GM19099 (cell line): Measurements from ENCODE around the gene YAF2.

ENCODE experiments used
- POLR2A ChIP-seq: IDR thresholded peaks from 3 replicates; pipeline ENCODE4 v1.6.1; 2011; ENCODE audit warnings: low read depth; ENCODE audit not compliant: insufficient read length; ENCODE audit errors: extremely low read depth

The YAF2 gene

DNA sequence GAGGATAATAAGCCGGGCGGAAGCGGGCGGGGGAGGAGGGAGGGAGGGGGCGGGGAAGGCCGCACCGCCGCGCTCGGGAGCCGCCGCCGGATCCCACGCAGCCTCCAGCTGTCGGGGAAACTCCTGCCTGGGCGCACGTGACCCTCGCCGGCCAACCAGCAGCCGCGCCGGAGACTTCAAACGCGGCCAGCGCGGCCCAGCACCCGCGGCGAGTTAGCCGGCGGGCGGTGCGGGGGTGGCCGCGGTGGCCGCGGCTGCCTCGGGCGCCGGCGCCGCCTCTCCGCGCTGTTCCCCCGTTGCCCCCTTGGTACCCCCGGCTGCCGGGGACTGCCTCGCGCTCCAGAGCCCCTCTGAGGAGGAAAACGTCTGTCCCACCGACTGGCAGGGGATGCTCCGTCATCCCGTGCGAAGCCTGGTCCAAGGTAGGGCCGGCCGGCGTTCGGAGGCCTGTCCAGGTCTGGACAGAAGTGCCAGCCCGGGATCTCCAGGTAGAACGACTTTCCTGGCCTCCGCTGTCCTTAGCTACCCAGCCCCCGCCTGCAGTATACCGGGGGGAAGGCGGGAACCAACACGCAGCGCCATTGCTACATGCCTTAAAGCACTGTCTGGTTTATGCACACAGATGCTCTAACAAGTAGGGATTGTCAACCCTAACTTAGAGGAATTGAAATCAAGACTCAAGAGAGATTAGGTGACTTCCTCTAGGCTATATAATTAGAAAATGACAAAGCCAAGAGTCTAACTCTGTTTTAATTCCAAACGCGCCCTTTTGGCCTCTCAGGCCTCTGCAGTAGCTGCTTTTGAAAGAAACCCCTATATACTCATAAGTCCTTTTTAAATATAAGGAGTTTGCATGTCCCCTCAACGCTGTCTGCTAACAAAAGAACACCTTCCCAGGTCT lies at the start of gene YAF2:
Gene YAF2 (minus strand): TSS at position 9 of the 901 bp plus-strand sequence. CDS start 68 bp downstream, outside the sequence.
- peak; percentile 73 for TF ChIP-seq POLR2A

DNA sequence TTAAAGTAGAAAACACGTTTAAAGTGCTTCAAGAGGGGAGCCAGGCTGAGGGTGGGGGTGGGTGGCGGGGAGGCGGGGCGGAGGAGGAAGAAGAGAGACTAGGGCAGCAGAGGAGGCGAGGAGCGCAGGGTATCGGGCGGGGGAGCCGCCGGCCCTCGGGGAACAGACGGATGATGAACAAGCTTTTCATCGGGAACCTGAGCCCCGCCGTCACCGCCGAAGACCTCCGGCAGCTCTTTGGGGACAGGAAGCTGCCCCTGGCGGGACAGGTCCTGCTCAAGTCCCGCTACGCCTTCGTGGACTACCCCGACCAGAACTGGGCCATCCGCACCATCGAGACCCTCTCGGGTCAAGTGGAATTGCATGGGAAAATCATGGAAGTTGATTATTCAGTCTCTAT lies 48.7 kb upstream of the YAF2 start:
- TF ChIP-seq POLR2A, result no peak

- TF ChIP-seq POLR2A, result no peak
Observed at GRCh38 chr12:42285431-42285830, 47.4 kb upstream of the YAF2 start.

DNA sequence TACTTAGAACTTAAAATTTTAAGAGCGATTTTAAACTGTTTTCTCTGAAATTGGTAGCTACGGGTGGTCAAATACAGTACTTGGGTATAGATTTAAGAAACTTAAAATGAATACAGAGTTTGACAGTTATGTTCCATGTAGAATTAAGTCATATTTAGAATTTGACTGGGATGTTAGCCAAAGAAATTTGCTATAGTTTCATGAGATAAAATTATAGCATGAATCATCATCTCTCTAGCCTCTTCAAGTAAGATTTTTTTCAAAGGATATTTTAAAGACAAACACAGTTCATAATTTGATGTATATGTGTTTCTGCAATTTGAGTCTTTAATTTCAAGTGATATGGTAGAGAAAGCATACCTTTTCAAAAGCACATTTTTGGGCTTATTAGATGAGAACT lies 46.8 kb upstream of the YAF2 start:
- no peak for TF ChIP-seq POLR2A

DNA sequence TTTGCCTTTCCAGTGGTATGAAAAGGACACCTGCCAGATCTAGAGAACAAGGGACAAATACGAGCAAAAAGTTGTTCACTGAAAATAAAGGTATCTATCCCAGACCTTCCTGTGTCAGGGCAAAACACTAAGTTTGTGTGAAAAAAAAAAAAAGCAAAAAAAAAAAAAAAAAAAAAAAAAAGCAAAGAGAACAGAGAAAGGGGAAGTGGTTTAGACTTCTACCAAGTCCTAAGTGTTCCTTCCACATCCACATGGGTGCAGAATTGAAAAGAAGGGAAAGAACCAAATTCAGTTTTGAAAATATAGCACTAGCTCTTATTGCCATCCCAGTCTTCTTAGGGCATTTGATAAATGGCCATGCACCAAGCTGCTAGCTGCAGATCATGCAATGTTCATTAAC lies 46.1 kb upstream of the YAF2 start:
- no peak for TF ChIP-seq POLR2A

DNA sequence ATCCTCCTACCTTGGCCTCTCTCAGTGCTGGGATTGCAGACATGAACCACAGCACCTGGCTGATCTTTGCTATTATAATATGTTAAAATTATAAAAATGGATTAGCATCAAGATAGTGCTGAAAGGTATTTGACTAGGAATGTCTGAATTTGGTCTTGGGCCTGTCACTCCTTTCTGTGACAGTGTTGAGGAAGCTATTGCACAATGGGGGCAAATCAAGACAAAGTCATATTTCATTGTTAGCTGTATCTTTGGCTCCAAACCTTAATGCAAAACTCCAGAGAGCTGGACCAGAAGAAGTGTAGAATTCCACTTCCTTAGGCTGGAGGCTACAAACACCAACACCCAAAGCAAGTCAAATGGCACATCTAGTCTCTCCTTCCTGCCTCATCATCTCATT lies 45.7 kb upstream of the YAF2 start:
- TF ChIP-seq POLR2A, result no peak

GRCh38 chr12:42282294-42282693 lies 44.2 kb upstream of the YAF2 start:
- no peak for TF ChIP-seq POLR2A

DNA sequence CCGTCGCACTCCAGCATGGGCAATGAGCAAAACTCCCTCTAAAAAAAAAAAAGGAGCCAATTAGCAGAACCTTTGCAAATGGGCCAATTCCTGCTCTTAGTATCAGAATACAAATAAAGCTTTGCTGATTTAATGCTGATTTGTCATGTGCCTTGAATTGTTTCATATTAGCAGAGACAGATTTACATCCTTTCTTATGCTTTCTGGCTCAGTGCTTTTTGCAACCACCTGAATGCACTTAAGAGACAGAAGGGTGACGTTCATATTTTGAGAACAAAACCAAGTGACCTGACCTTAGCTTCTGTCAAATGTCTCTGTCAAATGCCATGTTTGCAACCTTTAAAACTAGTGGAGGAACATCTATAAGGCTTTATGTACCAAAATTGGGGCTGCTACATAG lies 43.8 kb upstream of the YAF2 start:
- no peak for TF ChIP-seq POLR2A

GRCh38 chr12:42281278-42281677 lies 43.2 kb upstream of the YAF2 start:
- TF ChIP-seq POLR2A, result no peak

- no peak for TF ChIP-seq POLR2A
Observed at GRCh38 chr12:42278128-42278510, 40.1 kb upstream of the YAF2 start.

- TF ChIP-seq POLR2A, result no peak
Observed at GRCh38 chr12:42277396-42278127, 39.5 kb upstream of the YAF2 start.

DNA sequence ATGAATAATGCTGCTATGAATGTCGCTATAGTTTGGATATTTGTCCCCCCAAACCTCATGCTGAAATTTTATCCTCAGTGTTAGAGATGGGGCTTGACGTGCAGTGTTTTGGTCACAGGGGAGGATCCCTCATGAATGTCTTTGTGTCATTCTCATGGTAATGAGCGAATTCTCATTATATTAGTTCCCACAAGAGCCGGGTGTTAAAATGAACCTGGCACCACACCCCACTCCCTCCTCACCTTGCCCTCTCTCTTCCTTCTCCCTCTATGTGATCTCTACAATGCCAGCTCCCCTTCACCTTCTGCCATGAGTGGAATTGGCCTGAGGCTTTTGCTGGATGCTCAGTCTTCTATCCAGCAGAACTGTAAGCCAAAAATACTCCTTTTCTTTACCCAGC lies 37.5 kb upstream of the YAF2 start:
- TF ChIP-seq POLR2A, result no peak

DNA sequence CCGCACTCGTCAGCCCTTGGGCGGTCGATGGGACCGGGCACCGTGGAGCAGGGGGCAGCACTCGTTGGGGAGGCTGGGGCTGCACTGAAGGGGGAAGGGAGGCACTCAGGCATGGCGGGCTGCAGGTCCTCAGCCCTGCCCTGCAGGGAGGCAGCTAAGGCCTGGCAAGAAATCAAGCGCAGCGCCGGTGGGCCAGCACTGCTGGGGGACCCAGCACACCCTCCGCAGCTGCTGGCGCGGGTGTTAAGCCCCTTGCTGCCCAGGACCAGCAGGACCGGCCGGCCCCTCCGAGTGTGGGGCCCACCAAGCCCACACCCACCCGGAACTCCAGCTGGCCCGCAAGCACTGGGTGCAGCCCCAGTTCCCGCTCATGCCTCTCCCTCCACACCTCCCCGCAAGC lies 35.7 kb upstream of the YAF2 start:
- TF ChIP-seq POLR2A, result no peak

DNA sequence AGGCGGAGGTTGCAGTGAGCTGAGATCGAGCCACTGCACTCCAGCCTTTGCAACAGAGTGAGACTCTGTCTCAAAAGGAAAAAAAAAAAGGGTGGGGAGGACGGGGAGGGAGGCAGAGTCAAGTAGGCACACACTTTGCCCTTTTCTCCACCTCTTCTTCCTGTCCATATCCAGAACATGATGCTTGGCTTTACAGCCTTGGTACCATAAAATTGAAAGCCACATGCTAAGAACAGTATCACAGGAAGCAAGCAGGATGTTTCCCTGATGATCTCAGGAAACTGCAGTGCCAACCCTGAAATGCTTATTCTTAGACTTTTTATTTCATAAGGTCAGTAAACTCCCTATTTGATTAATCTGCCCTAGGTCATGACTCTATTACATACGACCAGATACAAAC lies 32.5 kb upstream of the YAF2 start:
- TF ChIP-seq POLR2A, result no peak

DNA sequence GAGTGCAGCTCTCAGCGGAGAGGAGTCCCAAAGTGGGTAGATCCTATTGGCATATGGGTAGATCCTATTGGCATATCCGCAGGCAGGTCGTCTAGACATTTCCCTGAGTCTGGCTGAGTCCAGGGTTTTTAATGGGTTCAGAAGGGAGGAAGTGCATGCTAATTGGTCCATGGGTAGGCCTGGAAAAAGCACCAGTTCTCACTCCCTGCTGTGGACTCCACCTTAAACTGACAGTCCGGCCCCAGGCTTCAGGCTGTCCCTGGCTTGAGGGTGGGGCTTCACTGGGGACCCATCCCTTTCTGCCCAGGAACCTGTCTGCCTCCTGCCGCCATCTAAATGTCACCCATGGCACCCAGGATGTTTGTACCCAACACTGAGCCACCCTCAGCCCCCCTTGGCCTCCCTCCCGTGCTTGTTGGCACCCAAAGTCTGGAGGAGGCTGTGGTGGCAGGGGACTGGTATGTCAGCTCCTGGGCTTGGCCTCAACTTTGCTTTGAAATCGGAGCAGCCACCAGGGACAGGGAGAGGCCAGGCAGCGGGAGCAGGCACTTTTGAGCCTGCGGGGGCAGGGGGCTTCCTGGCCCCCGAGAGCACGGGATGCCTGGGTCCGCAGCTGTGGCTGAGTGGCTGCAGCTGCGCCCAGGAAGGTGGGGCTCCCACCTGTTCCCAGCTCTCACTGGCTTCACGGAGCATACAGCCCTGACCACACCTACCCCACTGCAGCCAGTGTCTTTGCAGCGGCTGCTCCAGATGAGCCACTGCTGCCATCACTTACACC lies 29.6 kb upstream of the YAF2 start:
- TF ChIP-seq POLR2A, result no peak
